Measurements from ENCODE around the gene PPCDC.
"Not testable (repeated sequence)": the region's sequence is repeated elsewhere in the genome, so short reads cannot be mapped to it uniquely, and the experiment has no call there.

PPCDC gene

DNA sequence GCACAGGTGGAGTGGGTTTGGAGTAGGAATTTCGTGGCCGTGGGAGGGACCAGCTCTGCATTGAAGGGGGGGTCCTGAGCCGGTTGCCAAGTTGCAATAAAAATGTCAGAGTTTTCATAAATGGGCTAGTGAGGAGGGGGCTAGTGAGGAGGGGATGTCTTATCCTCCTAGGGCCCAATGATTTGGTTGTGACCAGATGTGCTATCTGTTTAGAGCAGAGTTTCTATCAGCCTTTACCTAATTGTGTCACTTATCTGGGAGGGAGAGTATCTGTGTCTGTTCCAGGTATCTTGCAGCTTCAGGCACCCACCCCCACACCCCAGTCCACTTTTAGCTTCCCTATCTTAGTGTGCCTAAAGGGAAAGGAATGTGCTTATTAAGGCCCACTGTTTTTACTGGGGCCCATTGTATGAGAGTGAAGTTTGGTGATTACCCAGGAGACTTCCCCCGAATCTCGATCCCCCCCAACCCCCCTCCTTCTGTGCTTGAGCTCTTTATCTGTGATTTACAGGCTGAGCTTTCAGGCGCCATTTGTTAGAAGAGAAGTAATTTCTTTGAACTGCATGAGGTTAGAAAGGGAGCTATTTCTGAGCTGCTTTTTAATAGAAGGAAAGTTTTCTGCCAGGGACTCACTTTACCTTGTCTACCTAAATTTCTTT lies 42.6 kb downstream of the PPCDC start:
- DNase-seq (ENCODE audit: low read depth in 1 of 2, low spot score in 1 of 2) = no peak

DNA sequence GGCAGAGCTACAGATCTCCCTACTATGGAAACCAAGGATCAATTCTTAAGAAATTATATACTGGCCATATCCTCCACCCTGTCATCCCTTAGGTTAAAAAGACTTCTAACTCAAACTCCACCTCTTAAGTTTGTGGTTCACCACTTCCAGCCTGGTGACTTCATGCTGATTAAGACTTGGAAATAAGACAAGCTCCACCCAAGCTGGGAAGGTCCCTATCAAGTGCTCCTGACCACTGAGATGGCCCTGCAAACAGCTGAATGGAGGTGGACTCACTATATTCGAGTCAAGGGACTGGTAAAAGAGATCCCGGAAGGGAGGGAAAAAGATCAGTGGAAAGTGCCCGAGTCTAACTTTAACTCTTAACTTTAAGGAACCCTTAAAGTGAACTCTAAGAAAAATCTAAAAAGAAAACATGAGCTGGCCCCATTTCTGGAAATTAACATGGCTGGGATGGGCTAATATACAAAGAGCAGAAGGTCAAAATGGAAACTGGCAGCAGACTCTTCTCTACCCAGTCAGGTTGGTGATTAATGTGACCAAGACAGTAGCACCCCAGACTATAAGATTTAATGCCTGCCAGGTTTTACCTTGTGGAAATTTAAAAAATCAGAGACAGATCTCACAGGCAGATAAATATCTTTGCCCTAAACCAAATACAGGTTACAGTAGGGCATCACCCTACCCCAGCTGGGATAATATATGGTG lies 43.9 kb downstream of the PPCDC start:
- DNase-seq (ENCODE audit: low read depth in 1 of 2, low spot score in 1 of 2) = no peak

DNA sequence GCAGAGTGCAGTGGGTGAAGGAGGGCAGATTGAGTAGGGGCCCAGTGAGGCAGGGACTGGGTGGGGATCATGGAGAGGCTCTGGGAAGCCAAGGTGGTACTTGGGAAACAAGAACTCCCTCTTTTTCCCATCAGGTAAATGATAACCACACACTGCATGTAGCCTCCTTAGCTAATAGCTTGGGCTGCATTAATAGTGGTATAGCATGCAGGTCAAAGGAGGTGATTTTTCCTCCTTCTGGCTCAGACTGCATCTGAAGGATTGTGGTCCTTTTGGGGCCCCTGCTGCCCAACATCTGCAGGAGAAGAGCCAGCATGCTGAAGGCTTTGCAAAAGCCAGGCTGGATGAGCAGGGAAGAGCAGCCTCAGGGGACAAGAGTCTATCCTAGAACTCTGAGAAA lies 45.4 kb downstream of the PPCDC start:
- no peak for DNase-seq (ENCODE audit: low read depth in 1 of 2, low spot score in 1 of 2)

DNA sequence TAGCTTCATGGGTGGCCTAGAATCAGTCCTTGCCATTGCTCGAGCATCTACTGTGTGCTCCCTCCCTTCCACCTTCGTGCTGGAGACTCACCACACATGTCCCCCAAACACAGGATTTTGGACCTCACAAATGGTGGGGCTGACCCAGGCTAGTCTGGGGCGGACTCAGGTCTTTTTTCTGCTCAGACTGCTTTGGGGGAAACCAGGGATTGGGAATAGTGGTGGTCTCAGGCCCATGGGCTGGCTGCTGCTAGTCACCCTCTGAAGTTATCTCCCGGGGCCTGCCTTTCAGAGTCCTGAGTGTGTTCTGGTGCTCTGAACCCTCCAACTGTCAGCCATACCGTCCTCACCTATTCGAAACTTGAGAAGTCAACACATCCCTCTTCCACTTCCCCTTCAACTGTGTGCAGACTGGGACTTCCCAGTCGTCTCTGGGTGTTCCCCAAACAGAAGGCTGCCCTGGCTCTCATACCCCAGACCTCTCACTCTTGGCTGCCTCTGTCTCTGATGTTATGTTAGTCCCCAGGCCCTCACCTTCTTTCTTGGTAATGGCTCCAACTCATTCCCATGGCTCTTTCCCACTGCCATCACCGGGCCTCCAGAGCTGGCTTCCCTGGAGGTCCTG lies 46.0 kb downstream of the PPCDC start:
- no peak for DNase-seq (ENCODE audit: low read depth in 1 of 2, low spot score in 1 of 2)

DNA sequence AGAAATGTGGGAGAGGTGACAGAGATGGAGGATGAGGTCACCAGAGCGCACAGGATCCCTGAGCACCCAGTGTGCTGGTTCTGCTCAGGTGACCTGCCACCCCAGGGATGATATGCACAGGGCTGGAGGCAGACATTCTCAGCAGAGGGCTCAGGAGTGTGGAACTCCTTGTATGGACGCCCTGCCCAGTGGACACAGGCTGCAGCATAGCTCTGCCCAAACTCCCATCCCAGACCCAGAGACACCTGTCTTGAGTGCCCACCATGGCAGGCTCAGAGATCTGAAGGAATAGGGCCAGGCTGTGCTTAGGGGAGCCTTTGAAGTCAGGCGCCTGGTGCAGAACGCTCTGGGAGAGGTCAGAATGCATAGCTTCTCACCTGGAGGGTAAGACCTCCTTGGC lies 47.3 kb downstream of the PPCDC start:
- no peak for DNase-seq (ENCODE audit: low read depth in 1 of 2, low spot score in 1 of 2)

DNA sequence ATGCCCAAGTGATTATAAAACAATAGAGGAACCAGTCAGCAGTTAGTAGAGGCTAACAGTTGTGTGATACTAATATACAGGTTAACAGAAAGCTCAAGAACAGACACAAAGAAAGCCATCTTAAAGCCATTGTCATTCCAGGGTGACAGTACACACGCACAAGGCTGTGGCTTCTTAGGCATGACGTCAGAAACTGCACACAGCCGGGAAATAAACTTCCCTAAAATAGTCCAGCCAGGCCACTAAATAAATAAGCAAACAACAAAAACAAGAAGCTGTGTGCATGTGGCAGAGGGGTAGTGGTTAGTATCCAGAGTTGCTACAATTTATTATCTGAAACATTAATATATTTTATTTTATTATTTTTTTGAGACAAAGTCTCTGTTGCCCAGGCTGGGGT lies 49.8 kb downstream of the PPCDC start:
- DNase-seq (ENCODE audit: low read depth in 1 of 2, low spot score in 1 of 2) = no peak

DNA sequence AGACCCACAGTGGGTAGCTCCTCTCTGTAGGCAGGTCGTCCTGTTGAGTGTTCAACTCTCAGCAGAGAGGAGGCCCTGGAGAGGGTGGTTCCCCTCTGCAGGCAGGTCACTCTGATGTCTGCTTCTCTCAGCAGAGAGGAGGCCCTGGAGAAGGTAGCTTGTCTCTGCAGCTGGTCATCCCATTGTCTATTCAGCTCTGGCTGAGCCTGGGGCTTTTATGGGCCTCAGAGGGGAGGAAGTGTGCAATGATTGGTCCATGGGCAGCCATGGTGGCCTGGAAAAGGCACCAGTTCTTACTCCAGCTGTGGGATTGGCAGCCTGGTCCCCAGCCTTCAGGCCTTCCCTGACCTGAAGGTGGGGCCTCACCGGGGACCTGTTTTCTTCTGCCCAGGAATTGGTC lies 52.9 kb downstream of the PPCDC start:
- no peak for DNase-seq (ENCODE audit: low read depth in 1 of 2, low spot score in 1 of 2)

DNA sequence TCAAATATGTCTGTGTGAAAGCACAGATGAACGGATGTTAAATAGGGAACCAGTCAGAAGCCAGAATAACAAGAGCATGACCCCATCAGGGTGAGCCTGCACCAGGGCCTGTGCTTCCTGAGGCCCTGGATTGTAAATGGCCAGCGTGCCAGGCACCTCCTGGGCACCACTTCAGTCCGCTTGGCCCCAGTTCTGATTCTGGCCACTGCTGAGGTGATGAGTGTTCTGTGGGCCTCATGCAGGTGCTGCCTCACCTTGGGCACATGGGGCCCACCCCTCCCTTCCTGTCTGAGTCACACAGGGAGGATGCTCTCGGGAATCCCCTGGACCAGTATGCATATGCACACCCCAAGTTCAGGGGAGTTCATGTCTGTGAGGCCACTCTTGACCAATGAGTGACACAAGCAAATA lies 54.2 kb downstream of the PPCDC start:
- not testable (repeated sequence) for DNase-seq (ENCODE audit: low read depth in 1 of 2, low spot score in 1 of 2)

DNA sequence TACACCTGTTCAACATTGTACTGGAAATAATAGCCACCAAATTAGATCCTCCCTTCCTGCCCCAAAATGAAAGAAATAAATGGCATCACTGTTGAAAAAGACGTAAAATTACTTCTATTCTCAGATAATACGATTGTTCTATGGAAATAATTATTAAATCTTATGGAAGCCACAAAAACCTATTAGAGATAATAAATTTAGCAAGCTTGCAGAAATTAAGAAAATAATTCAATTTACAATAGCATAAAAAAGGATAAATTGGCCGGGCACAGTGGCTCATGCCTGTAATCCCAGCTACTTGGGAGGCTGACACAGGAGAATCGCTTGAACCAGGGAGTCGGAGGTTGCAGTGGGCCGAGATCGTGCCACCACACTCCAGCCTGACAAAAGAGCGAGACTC lies 57.8 kb downstream of the PPCDC start:
- no peak for DNase-seq (ENCODE audit: low read depth in 1 of 2, low spot score in 1 of 2)

DNA sequence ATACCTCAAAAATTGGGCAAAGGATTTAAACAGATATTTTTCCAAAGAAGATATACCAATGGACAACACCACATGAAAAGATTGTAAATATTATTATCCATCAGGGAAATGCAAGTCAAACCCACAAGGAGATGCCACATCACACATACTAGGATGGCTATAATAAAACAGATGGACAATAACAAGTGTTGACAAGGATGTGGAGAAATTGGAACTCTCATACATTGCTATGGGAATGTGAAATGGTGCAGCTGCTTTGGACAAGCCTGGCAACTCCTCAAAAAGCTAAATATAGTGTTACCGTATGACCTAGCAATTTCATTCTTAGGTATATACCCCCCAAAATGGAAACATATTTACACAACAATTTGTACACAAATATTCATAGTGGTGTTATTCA lies 59.3 kb downstream of the PPCDC start:
- no peak for DNase-seq (ENCODE audit: low read depth in 1 of 2, low spot score in 1 of 2)

DNA sequence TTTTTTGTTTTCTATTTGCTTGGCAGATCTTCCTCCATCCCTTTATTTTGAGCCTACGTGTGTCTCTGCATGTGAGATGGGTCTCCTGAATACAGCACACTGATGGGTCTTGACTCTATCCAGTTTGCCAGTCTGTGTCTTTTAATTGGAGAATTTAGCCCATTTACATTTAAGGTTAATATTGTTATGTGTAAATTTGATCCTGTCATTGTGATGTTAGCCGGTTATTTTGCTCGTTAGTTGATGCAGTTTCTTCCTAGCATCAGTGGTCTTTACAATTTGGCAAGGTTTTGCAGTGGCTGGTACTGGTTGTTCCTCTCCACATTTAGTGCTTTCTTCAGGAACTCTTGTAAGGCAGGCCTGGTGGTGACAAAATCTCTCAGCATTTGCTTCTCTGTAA lies 62.3 kb downstream of the PPCDC start:
- DNase-seq (ENCODE audit: low read depth in 1 of 2, low spot score in 1 of 2) = not testable (repeated sequence)

DNA sequence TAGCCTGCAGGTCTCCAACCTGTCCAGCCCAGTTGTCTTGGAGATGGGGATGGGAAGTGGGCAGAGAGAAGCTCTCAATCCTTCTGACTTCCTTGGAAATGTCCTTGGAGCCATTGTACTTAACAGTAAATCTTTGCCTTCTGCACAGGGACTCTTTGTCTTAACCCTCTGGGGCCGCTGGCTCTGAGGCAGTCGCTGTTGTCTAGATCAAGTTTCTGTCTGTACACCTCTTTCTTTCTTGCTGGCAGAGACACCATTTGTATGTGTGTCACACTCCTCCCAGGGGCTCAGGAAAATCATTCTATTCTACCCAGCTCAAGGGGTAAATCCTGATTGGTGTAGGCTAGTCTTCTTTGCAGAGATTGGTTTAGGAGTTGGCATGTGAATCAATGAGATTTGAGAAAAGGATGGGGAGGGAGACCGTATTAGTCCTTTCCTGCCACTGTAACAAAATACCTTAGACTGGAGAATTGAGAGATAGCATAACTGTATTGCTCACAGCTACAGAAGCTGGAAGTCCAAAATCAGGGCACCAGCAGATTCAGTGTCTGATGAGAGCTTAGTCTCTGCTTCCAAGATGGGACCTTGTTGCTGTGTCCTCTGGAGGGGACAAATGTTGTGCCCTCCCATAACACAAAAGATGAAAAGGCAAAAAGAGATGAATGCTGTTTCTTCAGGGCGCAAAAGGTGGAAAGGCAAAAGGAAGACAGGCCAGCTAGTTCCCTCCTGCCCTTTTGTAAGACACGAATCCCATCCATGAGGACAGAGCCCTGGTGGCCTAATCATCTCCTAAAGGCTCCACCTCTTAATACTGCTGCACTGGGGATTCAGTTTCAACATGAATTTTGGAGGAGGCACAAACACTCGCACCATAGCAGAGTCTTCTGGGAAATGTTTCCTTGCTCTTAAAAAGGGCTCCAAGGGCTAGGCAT lies 66.3 kb downstream of the PPCDC start:
- DNase-seq (ENCODE audit: low read depth in 1 of 2, low spot score in 1 of 2) = no peak

DNA sequence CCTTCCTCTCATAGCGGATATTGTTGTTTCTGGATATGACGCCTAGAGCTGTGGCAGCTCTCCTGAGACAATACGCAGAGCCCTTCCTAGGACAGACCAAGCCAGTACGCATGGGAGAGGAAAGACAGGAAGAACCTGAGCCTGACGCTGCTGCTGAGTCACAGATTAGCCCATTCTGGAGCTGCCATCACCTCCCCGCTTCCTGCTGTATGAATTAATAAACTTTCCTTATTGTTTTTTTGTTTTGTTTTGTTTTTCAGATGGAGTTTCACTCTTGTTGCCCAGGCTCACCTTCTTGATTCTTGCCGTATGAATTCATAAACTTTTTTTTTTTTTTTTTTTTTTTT lies 67.0 kb downstream of the PPCDC start:
- DNase-seq (ENCODE audit: low read depth in 1 of 2, low spot score in 1 of 2) = no peak

DNA sequence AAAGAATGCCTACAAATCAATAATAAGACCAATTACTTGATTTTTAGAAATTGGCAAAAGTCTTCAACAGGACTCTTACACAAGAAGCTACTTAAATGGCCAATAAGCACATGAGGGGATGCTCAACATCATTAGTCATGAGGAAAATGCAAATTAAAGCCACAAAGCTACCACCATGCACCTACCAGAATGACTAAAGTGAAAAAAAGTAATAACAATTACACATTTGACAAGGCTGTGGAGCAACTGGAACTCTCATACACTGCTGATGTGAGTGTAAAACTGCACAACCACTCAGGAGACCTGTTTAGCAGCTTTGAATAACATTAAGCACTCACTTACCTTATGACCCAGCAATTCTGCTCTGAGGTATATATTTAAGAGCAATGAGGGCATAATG lies 68.4 kb downstream of the PPCDC start:
- no peak for DNase-seq (ENCODE audit: low read depth in 1 of 2, low spot score in 1 of 2)

DNA sequence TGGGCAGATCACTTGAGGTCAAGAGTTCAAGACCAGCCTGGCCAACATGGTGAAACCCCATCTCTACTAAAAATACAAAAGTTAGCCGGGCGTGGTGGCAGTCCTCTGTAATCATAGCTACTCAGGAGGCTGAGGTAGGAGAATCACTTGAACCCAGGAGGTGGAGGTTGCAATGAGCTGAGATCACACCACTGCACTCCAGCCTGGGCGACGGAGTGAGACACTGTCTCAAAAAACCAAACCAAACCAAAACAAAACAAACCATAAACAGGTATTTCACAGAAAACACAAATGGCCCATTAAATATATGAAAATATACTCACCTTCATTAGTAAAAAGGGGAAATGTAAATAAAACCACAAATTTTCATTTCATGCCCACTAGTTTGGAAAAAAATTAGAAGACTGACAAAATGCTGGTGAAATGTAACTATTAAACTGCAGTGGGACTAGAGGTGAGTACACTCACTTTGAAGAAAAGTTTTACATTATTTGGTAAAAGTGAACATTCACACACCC lies 71.6 kb downstream of the PPCDC start:
- DNase-seq (ENCODE audit: low read depth in 1 of 2, low spot score in 1 of 2) = not testable (repeated sequence)

DNA sequence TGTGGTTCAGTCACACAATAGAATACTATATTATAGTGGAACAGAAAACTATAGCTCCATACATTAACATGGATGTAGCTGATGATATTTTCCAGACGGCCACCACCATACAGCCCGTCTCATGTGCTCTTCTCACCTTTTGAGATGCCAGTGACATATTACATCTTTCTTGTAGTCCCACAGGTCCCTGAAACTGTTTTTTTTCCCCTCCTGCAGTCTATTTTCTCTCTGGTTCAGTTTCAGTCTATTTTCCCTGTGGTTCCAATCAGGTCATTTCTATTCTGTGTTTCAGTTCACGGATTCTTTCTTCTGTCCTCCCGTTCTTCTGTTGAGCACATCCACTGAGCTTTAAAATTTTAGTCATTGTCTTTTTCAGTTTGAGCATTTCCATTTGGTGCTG lies 72.2 kb downstream of the PPCDC start:
- DNase-seq (ENCODE audit: low read depth in 1 of 2, low spot score in 1 of 2) = no peak

DNA sequence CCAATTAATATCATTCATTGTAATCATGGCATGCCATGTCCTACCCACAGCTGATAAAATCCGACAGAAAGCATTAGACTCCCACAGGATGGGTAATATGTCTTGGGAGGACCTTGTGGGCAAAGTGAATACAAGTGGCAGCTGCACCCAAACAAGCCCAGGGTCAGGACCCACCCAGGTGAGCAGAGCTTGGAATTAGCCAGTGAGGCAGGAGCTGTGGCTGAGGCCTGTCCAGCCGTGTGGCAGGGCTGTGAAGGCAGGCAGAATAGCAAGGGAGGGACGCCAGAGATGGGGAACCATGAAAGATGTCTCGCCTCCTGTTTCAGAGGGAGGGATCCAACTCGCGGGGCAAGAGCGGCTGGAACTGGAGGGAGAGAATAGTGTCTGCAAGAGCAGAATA lies 74.5 kb downstream of the PPCDC start:
- DNase-seq (ENCODE audit: low read depth in 1 of 2, low spot score in 1 of 2) = no peak

DNA sequence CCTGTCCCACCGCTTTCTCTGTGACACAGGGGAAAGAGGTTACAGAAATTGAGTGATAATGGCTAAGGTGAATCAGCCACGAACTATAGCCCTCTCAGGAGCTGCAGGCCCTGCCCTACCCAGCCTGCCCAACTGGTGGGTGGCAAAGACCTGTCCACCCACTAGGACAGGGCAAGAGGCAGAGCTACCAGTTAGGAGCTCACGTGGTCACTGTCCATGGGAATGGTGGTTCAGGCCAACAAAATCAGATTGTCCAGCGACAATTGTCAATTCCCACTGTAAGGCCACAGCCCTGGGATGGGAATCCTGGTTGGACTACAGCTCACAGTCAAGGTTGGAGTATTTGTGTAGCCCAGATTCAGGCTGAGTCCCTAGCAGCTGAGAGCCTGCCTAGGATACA lies 75.0 kb downstream of the PPCDC start:
- no peak for DNase-seq (ENCODE audit: low read depth in 1 of 2, low spot score in 1 of 2)

Data from activated CD4-positive, alpha-beta T cell treated with anti-CD3 and anti-CD28 coated beads, Interleukin-2, amount 50 U/mL, for 24 hours (primary cell).